Urothelium cell line (cell line): ENCODE measurements around the gene QKI.
"Not testable (repeated sequence)": the region's sequence is repeated elsewhere in the genome, so short reads cannot be mapped to it uniquely, and the experiment has no call there.

ENCODE experiments used
- DNase-seq: peaks from one replicate; pipeline ENCODE4 v3.0.0; 2011; ENCODE audit warnings: low spot score, mixed read lengths
- FAIRE-seq: peaks from 2 replicates; lab custom pipeline; 2011; peaks lifted over from hg19 to GRCh38; lab: Jason Lieb, UNC

QKI gene

DNA sequence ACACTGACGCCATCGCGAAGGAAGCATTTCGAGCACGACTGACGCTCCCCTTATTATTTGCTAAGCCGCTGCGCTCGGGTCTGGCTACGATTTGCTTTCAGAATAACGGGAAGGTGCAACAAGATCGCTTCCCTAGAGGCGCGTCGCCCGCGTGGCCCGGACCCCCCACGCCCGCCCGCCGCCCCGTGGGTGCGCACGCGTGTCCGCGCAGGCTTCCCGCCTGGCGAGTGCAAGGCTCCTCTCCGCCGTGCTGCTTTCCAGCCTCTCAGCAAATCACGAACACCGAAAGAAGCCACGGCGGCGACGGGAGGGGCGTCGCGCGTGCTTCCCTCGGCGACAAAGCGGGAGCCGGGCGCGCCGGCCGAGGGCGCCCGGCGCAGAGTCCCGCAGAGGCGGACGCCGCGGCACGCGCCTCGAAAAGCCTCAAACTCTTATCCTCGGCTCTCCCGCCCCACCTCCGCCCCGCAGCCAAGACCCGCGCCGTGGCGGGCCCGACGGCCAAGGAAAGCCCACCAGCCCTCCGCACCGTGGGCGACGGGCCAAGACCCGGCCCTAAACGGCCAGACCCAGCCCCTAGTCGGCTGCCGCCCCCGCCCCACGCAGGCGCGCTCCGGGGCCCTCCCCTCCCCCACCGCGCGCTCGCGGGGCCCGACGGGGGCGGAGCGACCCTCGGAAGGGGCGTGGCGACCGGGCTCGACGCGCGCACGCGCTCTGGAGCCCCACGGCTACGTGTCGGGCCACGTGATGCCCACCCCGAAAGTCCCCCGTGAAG lies 987 bp upstream of the QKI start:
- FAIRE-seq (no peak), DNase-seq (peak; percentile 92)

DNA sequence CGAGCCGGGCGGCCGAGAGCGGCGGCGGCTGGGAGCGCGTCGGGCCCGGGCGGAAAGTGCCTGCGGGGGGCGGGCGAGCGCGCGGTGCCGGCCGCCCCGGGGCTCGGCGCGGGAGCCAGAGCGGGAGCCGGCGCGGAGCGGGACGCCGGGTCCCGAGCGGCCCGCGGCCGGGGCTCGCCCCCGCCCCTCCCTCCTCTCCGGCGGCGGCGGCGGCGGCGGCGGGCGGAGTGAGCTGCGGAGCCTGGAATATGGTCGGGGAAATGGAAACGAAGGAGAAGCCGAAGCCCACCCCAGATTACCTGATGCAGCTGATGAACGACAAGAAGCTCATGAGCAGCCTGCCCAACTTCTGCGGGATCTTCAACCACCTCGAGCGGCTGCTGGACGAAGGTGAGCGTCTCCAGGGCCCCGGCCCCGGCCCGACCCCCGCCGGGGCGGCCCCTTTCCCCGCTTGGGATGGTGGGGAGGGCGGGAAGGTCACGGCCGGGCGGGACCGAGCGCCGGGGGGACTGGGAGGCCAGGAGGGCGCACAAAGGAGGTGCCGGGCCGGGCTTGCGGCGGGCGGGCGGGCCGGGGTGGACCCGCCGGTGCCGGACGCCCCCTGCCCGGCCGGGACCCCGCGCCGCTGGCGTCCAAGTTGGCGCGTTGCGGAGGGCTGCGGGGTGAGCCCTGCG lies 565 bp downstream of the QKI start:
- DNase-seq (peak; percentile 40), FAIRE-seq (no peak)

DNA sequence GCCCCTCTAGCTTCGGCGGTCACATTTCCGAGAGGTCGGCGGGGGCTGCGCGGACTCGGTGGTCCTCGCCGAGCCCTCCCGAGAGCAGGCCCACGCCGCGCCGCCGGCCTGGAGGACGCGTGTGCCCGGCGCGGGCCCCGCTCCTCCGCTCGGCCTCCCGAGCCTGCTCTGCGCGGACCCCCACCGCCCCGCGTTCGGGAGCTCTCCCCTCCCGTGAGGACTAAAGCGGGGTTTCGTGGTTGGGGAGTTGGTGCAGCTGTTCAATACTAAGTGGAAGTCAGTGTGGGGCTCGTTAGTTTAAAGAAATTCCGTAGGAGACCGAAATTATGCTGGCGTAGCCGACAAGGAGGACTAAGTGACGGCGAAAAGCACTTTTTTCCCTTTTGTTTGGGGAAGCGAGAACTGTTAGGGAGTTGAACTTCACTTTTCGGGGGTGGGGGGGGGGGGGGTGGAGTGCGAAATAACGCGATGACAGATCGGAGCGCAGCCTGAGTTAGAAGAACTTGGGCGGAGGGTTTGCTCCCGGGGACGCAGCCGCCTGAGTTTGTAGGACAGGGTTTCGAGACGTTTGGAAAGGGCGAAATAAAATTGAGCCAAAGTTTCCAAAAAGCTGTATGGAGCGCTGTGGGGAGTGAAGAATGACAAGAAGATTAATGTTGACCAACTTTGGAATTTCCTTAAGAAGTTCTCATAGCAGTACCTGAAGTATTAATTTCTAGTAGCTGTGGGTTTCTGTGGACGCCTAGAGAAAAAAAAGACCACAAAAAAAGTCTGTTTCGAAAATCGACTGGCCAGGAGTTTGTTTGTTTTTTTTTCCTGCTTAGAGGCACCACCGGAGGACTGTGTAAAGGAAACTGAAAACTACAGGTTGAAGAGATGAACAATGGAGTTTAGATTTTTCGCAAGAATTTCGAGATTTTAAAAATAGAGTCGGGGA lies 1.4 kb downstream of the QKI start:
- no peak for FAIRE-seq
- DNase-seq = peak; percentile 49

DNA sequence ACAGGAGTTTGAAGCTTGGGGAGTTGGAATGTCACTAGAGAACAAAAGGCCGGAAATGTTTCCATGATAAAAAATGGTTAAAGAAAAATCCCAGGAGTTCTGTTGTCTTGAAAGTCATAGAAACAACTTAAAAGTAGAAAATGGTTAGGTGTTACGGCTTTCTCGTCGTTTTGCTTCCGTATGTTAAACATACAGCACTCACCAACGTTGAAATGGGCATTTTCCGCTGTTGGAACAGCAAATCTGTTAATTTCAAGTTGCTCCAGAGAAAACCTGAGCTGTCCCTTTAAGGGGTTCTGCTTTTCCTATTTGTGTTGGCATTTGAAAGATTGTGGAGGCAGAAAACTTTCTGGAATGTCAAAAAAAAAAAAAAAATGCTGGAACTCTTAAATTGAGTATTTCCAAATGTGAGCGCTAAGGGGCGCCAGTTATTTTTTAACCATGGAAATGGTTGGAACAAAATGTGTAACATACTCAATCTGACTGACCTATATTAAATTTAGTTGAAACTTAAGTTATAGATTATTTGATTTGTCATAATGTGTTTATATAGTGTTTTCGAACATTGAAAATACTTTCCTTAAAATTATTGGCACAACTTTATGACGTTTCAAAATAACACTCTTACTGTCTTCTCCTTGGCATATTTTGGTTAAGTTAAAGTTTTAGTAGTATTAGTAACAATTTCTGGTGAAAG lies 2.2 kb downstream of the QKI start:
- DNase-seq (peak; percentile 45), FAIRE-seq (no peak)

DNA sequence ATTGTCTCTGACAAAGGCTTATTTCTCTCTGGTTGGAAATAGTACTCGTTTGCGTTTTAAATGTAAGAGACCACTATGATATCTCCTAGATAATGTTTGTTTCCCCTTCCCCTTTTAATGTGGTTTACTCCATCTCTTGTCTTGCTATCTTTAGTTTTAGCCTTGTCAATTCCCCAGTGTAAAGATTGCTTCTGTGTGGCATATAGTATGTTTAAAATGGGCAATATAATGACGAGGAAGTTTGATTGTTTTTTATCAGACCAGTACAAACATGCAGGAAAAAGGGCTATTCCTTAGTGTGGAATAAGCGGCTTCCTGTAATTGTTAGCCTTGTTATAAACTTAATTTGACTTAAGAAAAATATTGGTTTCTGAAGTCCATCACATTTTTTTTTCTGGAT lies 3.1 kb downstream of the QKI start:
- FAIRE-seq = no peak
- DNase-seq = no peak

DNA sequence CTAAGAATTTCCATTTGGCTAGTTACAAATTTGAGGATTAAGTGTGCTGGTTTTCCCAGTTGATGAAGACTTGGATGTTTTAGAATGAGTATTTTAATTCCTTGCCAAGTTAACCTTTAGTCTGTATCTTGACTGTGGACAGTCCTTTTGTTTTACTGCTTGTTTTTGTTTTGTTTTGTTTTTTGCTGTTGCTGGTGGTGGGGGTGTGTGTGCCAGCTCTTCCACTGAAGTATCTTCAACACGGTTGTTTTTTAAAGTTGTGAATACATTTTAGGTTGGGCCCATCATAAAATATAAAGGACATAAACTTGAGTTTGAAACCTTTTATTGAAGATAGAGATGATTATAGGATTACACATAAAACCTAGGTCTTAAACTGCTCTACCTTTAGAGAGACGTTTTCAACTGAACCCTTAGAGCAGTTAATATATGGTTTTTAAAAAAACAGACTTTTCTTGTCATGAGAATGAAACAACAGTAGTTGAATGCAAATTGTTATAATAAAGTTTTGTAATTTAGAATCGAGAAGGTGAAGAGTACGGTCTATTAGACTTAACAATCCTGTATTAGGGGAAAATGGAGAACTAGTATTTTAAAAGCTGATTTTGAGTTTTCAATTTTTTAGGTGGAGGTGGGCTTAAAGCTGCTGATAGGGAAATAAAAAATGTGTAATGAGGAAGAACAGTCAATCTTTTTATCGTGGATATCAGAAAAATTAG lies 4.0 kb downstream of the QKI start:
- FAIRE-seq = no peak
- no peak for DNase-seq

DNA sequence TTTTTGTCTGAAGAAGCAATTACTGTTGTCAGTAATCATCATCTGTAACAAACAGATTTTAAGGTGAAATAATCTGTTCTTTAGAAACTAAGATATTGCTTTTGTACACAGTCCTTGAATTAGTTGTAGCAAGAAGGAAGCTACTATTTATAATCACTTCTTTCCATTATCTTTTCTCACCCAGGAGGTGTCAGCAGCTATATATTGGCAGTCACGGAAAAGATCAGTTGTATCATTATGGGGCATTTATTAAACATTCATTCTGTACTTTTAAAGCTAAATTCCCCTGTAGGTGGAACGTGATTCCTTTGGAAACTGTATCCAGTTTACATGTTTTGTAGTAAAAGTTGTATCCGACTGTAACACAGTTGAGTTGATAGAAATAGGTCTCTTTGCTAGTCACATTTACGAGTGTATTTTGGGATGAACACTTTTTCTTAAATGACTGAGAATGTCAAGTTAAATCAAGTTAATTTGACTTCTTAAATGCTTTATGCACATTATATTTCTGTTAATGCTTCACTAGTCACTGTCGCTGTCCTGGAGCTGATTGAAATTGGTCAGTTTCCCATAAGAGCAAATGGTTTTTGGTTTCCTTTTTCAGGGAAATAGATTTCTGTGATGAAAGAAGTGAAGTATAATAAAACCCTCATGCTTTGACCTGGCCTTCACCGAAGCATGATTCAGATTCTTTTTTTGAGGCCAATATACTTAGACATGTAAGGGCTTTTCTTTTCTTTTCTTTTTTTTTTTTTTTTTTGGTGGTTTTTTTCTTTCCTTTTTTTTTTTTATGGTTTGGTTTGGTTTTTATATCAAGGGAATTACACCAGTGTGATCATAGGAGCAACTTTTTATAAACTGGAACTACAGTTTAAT lies 5.1 kb downstream of the QKI start:
- FAIRE-seq = no peak

DNA sequence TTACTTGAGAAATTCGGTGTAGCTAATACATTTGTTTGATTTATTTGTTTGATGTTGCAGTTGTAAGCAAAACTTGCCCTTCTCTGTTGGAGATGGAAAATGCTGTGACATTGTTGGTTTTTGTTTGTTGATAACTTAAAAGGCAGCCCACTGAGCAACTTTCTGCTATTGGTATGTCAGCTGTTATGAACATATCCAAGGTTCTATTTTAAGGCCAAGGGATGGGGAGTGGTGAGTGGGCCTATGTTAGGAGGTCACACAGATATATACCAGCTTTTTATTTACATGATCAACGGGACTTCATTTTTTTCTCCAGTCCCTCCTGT lies 5.7 kb downstream of the QKI start:
- no peak for FAIRE-seq
- no peak for DNase-seq

More for the DNA sequence above, 5.1 kb downstream of the QKI start:
- no peak for DNase-seq

DNA sequence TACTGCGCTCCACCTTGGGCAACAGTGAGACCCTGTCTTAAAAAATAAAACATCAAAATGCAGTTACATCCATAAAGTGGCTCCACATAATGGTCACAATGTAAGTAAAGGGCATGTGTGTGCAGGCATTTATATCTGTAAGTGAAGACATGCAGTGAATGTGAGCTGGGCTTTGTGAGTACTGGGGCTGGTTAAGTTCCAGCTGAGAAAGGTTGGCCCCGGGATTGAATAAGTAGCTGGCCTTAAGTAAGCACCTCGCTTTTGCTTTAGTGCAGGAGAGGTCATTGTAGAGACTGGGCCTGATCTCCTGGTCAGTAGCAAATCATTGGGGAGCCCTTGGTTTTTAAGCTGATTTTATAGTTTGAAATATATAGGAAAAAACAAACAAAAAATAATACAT lies 8.0 kb downstream of the QKI start:
- DNase-seq (no peak), FAIRE-seq (no peak)

DNA sequence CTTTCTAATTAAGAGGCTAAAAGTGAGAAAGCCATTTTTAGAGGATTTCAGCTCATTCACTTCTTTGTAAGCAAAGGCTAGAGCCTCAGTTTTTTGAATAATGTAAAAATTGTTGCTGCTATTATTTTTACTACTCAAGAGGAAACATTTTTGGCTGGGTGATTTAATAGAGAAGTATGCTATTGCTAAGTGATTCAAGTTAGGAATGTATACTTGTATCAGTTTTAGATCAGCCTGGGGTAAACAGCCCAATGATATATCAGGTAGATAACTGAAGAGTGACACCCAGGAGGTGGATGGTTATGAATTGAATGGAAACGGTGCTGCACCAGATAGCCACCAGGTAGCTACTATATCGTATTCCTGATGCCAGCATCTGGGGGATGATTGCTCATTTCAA lies 9.2 kb downstream of the QKI start:
- DNase-seq = no peak
- FAIRE-seq = no peak

DNA sequence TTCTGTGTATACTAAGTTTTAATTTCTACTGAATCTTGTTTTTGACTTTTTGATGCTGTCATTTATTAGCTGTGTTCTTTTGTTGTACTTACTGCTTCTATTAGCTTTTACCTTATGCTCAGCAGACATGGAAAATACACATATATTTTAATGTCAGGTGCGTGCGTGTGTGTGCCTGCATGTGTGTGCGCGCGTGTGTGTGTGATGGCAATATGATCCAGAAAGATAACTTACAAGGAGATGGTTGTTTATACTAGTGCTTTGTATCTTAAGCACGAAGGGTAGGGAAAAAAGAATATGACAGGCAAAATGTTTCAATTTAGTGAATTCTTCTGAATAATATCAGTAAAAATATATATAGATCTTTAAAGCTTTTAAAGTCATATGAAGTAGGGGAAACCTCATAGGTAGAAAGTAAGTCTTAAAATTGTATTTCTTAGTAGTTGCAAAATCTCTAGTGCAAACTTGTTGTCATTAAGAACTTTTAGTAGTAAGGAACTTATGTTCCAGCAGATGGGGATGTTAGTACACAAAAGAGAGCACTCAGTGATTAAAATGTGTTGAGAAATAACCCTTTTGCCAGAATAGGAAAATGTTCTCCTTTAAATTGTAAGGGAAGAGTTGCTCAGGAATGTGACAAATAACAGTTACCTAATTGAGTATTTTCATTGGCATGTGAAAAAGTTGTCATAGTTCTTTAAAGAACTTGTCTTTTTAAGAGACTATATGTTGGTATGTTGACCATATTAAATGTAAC lies 13.2 kb downstream of the QKI start:
- DNase-seq (no peak), FAIRE-seq (no peak)

DNA sequence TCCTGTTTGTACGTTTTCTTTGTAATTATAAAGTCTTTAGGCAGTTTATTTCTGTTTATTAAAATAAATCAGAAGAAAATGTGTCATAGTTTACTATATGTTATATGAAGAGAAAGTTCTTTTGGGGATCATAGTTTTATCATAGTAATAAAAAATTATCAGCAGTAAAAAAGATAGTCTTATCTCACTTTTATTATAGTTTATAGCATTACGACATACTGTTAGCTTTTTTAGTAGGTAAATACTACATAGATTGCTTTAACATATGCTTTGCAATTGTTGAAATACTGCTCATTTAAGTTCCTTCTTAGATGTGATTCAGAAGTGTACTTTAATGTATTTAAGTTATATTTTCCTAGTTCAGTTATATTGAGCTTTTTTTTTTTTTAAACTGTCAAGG lies 13.9 kb downstream of the QKI start:
- no peak for DNase-seq
- FAIRE-seq = no peak

DNA sequence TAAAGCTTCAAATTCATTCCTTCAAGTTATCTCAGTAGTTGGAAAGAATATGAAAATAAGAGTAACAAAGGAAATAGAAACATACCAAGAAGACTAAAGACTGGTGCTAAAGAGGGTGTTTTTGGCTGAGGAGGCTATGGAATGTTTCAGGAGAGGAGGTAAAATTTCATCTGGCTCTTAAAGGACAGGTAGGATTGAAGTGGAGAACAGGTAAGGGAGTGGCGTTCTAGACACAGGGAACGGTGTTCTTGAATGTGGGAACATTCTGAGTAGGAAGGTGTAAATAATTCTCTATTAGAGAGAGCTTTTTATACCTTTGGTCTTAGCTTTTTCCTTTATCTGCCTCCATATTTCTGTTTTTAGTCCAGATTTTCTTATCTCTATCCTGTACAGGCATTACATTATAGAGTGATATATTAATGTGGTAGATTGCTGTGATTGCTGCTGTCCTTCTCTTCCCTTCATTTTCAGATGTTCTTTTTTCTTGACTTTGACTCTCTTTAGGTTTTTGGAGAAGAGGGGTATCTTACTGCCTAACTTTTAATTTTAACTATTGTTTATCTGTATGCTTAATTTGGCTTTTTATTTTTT lies 15.4 kb downstream of the QKI start:
- DNase-seq (no peak), FAIRE-seq (no peak)

DNA sequence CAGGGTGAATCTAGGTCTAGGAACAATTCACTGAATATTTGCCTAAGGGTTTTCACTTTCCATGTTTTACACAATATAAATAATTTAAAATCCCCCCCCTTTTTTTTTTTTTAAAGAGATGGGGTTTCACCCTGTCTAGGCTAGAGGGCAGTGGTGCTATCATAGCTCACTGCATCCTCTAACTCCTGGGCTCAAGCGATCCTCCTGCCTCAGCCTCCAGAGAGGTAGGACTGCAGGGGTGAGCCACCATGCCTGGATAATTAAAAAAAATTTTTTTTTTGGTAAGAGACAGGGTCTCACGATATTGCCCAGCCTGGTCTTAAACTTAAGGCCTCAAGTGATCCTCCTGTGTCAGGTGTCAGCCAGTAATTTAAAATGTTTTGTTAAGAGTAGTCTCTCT lies 17.8 kb downstream of the QKI start:
- no peak for FAIRE-seq
- no peak for DNase-seq

DNA sequence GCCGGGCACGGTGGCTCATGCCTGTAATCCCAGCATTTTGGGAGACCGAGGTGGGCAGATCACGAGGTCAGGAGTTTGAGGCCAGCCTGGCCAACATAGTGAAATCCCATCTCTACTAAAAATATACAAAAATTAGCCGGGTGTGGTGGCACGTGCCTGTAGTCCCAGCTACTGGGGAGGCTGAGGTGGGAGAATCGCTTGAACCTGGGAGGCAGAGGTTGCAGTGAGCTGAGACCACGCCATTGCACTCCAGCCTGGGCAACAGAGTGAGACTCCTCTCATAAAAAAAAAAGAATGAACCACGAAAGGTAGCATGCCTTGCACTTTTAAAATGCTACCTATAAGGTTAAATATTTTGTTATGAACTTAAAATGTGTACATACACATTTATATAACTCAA lies 19.0 kb downstream of the QKI start:
- not testable (repeated sequence) for FAIRE-seq, DNase-seq

DNA sequence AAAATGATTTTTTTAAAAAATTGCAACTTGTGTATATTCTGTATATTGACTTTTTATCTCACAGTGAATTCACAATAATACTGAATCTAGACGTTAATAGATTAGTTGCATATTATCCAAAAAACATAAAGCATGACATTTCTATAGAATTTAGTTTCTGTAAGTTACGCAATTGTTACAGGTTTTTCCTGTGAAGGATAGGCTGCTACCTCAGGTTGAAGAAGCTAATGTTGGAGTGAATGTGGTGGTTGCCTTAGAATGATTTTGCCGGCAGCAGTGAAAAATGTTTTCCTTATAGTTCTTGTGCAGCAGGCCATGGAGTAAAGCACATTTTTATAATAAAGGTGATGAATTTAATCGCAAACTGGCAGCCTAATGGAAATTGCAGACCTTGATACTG lies 20.5 kb downstream of the QKI start:
- FAIRE-seq (no peak), DNase-seq (no peak)

DNA sequence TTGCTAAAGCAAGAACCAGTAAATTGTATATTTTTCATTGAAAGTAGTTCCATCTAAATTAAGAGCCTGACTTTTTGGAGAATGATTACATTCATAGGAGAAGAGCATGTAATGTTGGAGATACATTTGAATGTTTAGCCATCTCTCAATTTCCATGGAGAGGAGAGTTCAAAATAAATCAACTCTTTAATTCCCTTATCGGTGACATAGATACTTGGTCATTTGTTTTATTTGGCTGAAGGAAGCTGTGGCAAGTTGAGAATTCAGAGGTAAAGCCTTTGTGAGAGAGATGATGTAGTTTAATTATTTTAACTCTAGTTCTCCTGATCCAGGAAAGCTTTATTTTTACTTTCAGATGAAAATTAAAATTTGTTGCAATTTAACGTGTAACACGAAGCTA lies 22.3 kb downstream of the QKI start:
- FAIRE-seq (no peak), DNase-seq (no peak)

DNA sequence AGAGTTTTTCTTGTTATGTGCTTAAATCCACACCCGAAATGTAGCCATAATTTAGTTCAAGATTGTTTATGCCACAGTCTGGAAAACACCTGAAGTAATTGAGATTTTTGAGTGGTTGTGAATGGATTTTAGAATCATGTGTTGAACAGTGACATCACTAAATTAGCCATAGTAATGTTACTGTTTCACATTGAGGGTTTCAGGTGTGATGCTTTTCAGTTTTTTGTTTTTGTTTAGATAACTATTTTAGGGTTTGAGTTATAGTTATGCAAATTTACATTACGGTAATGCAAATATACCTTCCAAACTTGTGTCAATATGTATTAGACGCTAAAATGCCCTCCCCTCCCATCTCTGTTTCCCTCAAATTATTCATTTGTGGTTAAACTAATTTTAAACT lies 22.9 kb downstream of the QKI start:
- DNase-seq (no peak), FAIRE-seq (no peak)
